HG03045 (cell line): ENCODE data around the gene DRD2.

Source experiments
- ATAC-seq: cut with Tn5 transposase; IDR thresholded peaks from one replicate; pipeline ENCODE4 v1.9.1; 2021; ENCODE audit warnings: mild to moderate bottlenecking, moderate library complexity; ENCODE audit not compliant: unreplicated experiment

Gene DRD2

DNA sequence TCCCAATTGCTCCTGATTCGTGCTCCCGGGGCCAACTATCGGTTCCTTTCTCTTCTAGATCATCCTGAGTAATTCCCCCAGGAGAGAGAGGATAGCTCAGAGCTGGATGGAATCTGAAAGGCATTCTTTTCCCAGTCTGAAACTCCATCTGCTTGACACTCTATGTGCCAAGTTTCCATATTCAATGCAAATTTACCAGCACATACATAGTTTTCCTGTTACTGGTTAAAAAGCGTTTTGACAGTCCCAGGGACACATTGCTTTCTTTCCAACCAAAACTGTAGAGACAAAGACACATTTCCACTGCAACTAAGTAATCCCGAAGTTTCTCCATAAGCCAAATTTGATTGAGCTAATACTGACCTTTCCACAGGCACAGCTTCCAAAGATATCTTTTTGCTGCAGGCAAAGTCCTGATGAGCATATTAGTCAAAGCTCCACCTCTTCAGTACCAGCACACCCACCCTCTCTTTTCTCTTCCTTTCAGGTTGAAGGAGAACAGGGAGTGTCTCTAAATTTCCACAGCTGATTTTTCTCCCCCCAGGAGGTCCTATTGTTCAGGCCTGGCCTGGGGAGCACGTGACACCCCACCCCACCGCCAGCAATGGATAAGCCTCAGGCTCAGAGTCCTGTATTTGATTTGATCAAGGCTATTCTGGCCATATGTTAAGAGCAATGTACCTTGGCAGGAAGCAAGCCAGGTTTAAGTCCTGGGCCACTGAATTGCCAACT, 97.4 kb downstream of the DRD2 start:
- ATAC-seq, result no peak

GRCh38 chr11:113376156-113376555, 99.0 kb downstream of the DRD2 start:
- ATAC-seq, result peak; percentile 47

DNA sequence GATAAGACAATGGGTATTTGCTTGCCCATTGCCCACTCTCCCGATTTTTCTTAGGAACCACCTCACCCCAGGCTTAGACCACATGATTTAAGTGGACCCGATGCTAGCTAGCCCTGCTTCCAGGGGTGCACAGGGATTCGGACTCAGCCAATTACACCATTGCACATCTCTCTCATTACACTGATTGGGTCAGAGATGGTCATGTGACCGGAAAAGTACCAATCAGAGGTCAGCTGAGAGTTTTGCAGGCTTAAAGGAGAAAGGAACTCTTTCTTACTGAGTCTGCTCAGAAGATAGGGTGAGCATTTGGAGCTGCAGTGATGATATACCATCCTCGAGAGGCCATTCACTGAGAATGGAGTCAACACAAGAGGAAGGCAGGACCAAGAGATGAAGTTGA, 99.8 kb downstream of the DRD2 start:
- no peak for ATAC-seq

- ATAC-seq, result no peak
Observed at GRCh38 chr11:113373981-113374560, 101.1 kb downstream of the DRD2 start.

DNA sequence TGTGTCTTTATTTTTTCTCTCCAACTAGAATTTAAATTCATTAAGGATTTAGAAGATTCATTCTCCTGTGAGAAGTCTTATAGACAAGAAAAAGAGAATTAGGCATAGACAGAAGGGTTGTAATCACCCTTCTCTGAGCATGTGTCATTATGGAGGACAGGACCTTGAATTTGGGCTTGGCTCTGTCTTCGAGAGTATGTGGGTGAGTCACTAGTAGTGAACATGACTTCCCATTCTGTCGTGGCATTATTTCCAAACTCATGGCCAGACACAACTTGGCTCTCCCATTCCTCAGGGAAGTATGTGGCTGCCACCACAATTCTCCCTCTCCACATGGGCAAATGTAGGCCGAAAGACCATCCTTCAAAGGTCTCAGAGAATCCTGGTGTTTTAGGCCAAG, 101.9 kb downstream of the DRD2 start:
- no peak for ATAC-seq

- ATAC-seq, result no peak
Observed at GRCh38 chr11:113372309-113372708, 102.9 kb downstream of the DRD2 start.

- no peak for ATAC-seq
Observed at GRCh38 chr11:113370634-113371033, 104.6 kb downstream of the DRD2 start.

GRCh38 chr11:113369411-113369810, 105.8 kb downstream of the DRD2 start:
- ATAC-seq, result no peak

DNA sequence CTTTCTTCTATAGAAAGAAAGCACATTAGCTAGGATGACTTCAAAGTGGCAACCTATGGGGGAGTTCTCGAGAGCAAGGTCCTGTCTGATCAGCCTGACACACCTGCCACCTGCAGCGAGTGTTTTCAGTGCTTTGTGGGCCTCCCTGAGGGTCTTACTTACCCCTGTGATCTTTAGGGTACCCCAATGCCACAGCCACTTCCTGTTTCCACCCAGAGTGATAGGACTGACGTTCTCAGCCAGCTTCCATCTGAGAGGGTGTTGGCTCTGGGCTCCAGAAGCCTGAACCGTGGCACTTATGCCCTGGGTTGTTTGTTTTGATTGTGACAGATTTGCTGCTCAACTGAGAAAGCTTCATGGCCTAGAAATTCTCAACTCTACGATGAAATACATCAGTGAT, 109.3 kb downstream of the DRD2 start:
- ATAC-seq, result no peak

DNA sequence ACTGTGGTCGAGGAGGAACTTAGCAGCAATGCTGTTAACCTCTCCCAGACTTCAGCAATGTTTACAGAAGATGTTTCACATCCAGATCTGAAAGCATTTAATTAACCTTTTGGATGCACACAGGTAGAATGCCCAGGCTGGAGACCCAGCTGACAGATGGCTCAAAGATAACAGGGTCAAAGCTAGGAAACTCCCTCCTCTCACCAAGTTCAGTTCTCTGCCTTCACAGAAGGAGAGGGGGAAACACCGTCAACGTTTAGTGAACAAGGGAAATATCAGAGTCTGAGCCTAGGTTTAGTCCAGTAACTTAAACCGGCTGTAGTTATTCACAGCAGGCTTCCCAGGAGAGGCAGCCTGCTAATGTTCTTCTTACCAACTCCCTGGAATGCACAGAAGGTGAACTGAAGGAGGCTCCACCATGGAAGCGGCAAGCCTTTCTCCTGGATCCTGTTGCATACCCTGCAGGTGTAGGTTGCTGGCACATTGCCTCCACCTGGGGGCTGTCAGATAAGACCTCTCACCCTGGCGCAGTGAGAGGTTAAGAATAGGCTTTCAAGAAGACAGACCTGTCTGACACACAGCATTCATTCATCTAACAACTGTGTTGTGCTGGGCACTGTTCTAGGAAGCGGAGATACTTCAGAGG, 111.1 kb downstream of the DRD2 start:
- no peak for ATAC-seq

- ATAC-seq, result no peak
Observed at GRCh38 chr11:113363406-113363805, 111.8 kb downstream of the DRD2 start.
